HEK293 (cell line): Measurements from ENCODE around the gene SLC12A4.

ENCODE experiments used
- CTCF ChIA-PET: fragments of 350-600 bp; formaldehyde crosslinking; extraction: SDS; loops from one replicate; lab custom pipeline; 2021; ENCODE audit warnings: antibody characterized with exemption; lab: Yijun Ruan, JAX
- POLR2A ChIA-PET: fragments of 300-600 bp; formaldehyde crosslinking; extraction: SDS; loops from one replicate; lab custom pipeline; 2020; ENCODE audit warnings: antibody characterized with exemption, inconsistent platforms; lab: Yijun Ruan, JAX
- H3K27ac ChIP-seq: fragments of 200-500 bp; sonication (Bioruptor generic); 2 replicates; pipeline ENCODE4 v1.5.1; 2014; ENCODE audit warnings: low read depth, low read length, control low read depth, inconsistent platforms; ENCODE audit errors: extremely low read depth
- H3K36me3 ChIP-seq, 2 experiments: fragments of 200-500 bp in 1 of 2; sonication (Bioruptor generic) in 1 of 2; 1 replicate in 1 of 2; 2 replicates in 1 of 2; pipeline ENCODE4 v1.5.1; 2014 to 2017; ENCODE audit warnings: inconsistent platforms in 2 of 2, low read length in 2 of 2; ENCODE audit not compliant: control insufficient read depth in 2 of 2, insufficient read depth in 1 of 2
- H3K4me1 ChIP-seq: fragments of 200-500 bp; sonication (Bioruptor generic); 2 replicates; pipeline ENCODE4 v1.5.1; 2014; ENCODE audit warnings: mild to moderate bottlenecking, low read length, inconsistent platforms; ENCODE audit not compliant: control insufficient read depth, insufficient read depth
- H3K4me3 ChIP-seq: 2 replicates; pipeline ENCODE4 v1.5.1; 2011; ENCODE audit warnings: low read depth, mild to moderate bottlenecking, control low read depth, low read length, moderate library complexity
- H3K9me3 ChIP-seq: fragments of 200-500 bp; sonication (Bioruptor generic); 2 replicates; pipeline ENCODE4 v1.5.1; 2014; ENCODE audit warnings: low read depth, low read length, inconsistent platforms; ENCODE audit not compliant: control insufficient read depth, insufficient read depth
- BCL11B ChIP-seq: fragments of 450-650 bp; formaldehyde crosslinking; IDR thresholded peaks from 2 replicates; pipeline ENCODE4 v1.5.1; 2016; ENCODE audit warnings: low read depth, missing biosample characterization, missing genetic modification characterization
- KLF1 ChIP-seq: fragments of 450-650 bp; formaldehyde crosslinking; IDR thresholded peaks from 2 replicates; pipeline ENCODE4 v1.5.1; 2016; ENCODE audit warnings: missing biosample characterization, missing genetic modification characterization
- KLF7 ChIP-seq: fragments of 450-650 bp; formaldehyde crosslinking; IDR thresholded peaks from 2 replicates; pipeline ENCODE4 v1.5.1; 2016; ENCODE audit warnings: missing biosample characterization, missing genetic modification characterization, borderline replicate concordance
- ZNF202 ChIP-seq: fragments of 450-650 bp; formaldehyde crosslinking; IDR thresholded peaks from 2 replicates; pipeline ENCODE4 v1.5.1; 2016; ENCODE audit warnings: missing biosample characterization, missing genetic modification characterization, borderline replicate concordance
- ZNF335 ChIP-seq: fragments of 450-650 bp; formaldehyde crosslinking; conservative IDR thresholded peaks from 2 replicates; pipeline ENCODE4 v1.5.1; 2016; ENCODE audit warnings: missing biosample characterization, missing genetic modification characterization
- ZNF433 ChIP-seq: fragments of 450-650 bp; formaldehyde crosslinking; IDR thresholded peaks from 2 replicates; pipeline ENCODE4 v1.5.1; 2016; ENCODE audit warnings: missing biosample characterization, missing genetic modification characterization, low read depth
- ZNF658 ChIP-seq: fragments of 450-650 bp; formaldehyde crosslinking; IDR thresholded peaks from 2 replicates; pipeline ENCODE4; 2016; ENCODE audit warnings: missing biosample characterization, missing genetic modification characterization
- ZSCAN30 ChIP-seq: fragments of 450-650 bp; IDR thresholded peaks from 2 replicates; pipeline ENCODE4 v1.5.1; 2018; ENCODE audit warnings: missing biosample characterization, mild to moderate bottlenecking, missing genetic modification characterization, moderate library complexity
- TF ChIP-seq, protein P1 (sequence below): fragments of 450-650 bp; formaldehyde crosslinking; IDR thresholded peaks from 2 replicates; pipeline ENCODE4 v1.5.1; 2016; ENCODE audit warnings: missing biosample characterization, missing genetic modification characterization
- TF ChIP-seq, protein P2 (sequence below): fragments of 450-650 bp; formaldehyde crosslinking; IDR thresholded peaks from 2 replicates; pipeline ENCODE4 v1.5.1; 2016; ENCODE audit warnings: missing biosample characterization, missing genetic modification characterization
- TF ChIP-seq, protein P3 (sequence below): fragments of 450-650 bp; formaldehyde crosslinking; IDR thresholded peaks from 2 replicates; pipeline ENCODE4 v1.5.1; 2016; ENCODE audit warnings: missing biosample characterization, missing genetic modification characterization

The SLC12A4 gene

DNA sequence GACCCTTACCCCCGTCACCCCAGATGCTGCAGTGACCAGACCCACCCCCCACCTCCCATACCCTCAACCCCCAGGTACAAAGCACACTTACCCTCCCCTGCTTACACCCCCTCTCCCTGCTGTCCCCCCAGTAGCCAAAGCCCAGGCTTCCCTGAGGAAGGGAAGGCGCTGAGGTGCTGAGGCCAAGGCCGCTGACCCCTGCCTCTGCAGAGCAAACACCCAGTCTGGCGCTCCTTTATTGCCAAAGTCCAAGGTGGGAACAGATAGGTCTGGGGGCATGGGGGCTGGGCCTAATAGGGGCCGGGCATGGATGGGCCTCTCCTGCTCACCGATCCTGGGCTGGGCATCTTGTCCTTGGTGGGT is 25.2 kb downstream of the SLC12A4 start (continued):
- no peak for TF ChIP-seq ZNF433
- TF ChIP-seq, protein P1, sequence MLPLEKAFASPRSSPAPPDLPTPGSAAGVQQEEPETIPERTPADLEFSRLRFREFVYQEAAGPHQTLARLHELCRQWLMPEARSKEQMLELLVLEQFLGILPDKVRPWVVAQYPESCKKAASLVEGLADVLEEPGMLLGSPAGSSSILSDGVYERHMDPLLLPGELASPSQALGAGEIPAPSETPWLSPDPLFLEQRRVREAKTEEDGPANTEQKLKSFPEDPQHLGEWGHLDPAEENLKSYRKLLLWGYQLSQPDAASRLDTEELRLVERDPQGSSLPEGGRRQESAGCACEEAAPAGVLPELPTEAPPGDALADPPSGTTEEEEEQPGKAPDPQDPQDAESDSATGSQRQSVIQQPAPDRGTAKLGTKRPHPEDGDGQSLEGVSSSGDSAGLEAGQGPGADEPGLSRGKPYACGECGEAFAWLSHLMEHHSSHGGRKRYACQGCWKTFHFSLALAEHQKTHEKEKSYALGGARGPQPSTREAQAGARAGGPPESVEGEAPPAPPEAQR (tag by site-specific recombination), result no peak

DNA sequence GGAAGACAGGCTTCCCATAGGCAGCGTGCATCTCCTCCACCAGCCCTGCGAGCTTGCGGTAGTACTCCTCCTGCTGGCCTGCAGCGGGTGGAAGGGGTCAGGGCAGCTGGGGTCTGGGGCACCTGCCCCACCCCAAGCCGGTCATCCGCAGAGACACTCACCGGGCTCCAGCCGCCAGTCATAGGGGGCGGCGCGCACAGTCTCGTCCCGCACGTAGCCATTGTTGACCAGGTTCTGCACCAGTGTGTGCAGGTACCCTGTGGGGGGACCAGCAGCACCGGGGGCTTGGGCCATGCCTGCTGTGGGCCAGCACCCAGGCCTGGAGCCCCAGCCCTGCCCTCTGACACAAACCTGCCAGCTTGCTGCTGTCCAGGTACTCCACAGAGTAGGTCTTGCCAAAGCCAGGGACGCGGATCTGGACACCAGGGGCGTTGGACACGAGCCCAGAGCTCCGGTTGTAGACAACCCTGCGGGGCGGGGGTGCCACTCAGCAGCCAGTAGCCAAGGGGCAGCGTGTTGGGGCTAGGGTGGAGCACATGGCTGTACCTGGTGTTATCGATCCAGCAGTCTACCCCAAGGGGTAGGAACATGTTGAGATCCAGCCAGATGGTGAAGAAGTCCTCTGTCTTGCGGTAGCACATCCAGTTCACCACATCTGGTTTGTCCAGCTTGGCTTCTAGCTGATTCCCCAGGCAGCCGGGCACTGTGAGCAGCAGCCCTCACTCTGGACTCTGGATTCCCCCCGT is 25.8 kb downstream of the SLC12A4 start:
- POLR2A ChIA-PET, result interaction anchor here (0.5 to 1.6 kb wide), 5 partner anchors 17 to 295 kb away, joined by 3 to 7 read pairs (median 4); no protein-coding TSS in a partner anchor
- H3K4me1 ChIP-seq, result no peaks in the 10 kb centered on the region
- TF ChIP-seq ZNF202 (no peak), BCL11B (tag by site-specific recombination) (no peak), KLF1 (tag by site-specific recombination) (no peak), KLF7 (tag by site-specific recombination) (no peak), ZNF658 (tag by site-specific recombination) (no peak)
- TF ChIP-seq, all 188 proteins: peak for 0
- no peaks in the 10 kb centered on the region for H3K9me3 ChIP-seq
- H3K36me3 ChIP-seq, result peaks cover 0 to 69% of the 10 kb centered on the region in 2 experiments; a peak in 2 of 3 replicates
- H3K4me3 ChIP-seq, result no peak overlapping the region
- no peak overlapping the region for H3K27ac ChIP-seq
- CTCF ChIA-PET, result interaction anchor here (0.6 to 2.3 kb wide), 16 partner anchors 11 to 1230 kb away, joined by 3 to 14 read pairs (median 3); partner anchors contain the start of gene NRN1L

DNA sequence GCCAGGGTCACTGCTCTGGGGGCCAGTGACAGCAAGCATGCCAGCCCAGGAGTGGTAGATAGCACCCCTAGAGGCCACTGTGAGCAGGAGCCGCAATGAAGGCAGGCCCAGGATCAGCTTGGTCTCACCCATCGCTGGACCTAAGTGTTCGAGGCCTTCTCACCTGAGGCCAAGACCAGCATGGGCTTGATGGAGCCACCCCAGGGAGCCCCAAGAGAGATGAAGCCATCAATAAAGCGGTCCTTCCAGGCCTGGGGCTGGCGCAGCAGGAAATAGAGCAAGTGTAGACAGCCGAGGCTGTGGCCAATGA is 26.3 kb downstream of the SLC12A4 start:
- Histone ChIP-seq H3K4me1 (no peaks in the 10 kb centered on the region), H3K36me3 (peaks cover 0 to 64% of the 10 kb centered on the region in 2 experiments; a peak in 2 of 3 replicates), H3K9me3 (no peaks in the 10 kb centered on the region), H3K4me3 (no peak overlapping the region), H3K27ac (no peak overlapping the region)
- TF ChIP-seq, protein P2, sequence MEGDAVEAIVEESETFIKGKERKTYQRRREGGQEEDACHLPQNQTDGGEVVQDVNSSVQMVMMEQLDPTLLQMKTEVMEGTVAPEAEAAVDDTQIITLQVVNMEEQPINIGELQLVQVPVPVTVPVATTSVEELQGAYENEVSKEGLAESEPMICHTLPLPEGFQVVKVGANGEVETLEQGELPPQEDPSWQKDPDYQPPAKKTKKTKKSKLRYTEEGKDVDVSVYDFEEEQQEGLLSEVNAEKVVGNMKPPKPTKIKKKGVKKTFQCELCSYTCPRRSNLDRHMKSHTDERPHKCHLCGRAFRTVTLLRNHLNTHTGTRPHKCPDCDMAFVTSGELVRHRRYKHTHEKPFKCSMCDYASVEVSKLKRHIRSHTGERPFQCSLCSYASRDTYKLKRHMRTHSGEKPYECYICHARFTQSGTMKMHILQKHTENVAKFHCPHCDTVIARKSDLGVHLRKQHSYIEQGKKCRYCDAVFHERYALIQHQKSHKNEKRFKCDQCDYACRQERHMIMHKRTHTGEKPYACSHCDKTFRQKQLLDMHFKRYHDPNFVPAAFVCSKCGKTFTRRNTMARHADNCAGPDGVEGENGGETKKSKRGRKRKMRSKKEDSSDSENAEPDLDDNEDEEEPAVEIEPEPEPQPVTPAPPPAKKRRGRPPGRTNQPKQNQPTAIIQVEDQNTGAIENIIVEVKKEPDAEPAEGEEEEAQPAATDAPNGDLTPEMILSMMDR (tag by site-specific recombination), result peak; percentile 70
- TF ChIP-seq ZNF335 (tag by site-specific recombination), result no peak
- peak; percentile 18; the same call in 1 of the 2 replicates for TF ChIP-seq ZSCAN30 (tag by site-specific recombination)
- TF ChIP-seq, protein P3, sequence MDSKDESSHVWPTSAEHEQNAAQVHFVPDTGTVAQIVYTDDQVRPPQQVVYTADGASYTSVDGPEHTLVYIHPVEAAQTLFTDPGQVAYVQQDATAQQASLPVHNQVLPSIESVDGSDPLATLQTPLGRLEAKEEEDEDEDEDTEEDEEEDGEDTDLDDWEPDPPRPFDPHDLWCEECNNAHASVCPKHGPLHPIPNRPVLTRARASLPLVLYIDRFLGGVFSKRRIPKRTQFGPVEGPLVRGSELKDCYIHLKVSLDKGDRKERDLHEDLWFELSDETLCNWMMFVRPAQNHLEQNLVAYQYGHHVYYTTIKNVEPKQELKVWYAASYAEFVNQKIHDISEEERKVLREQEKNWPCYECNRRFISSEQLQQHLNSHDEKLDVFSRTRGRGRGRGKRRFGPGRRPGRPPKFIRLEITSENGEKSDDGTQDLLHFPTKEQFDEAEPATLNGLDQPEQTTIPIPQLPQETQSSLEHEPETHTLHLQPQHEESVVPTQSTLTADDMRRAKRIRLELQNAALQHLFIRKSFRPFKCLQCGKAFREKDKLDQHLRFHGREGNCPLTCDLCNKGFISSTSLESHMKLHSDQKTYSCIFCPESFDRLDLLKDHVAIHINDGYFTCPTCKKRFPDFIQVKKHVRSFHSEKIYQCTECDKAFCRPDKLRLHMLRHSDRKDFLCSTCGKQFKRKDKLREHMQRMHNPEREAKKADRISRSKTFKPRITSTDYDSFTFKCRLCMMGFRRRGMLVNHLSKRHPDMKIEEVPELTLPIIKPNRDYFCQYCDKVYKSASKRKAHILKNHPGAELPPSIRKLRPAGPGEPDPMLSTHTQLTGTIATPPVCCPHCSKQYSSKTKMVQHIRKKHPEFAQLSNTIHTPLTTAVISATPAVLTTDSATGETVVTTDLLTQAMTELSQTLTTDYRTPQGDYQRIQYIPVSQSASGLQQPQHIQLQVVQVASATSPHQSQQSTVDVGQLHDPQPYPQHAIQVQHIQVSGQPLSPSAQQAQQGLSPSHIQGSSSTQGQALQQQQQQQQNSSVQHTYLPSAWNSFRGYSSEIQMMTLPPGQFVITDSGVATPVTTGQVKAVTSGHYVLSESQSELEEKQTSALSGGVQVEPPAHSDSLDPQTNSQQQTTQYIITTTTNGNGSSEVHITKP, result peak; percentile 74
- ChIA-PET CTCF (interaction anchor here (0.6 to 2.3 kb wide), 23 partner anchors 10 to 1230 kb away, joined by 3 to 14 read pairs (median 3); partner anchors contain the start of gene NRN1L), POLR2A (interaction anchor here (0.8 to 1.3 kb wide), 3 partner anchors 18 to 98 kb away, joined by 3 to 7 read pairs (median 4); no protein-coding TSS in a partner anchor)
